Tibial nerve (tissue), 4 donors: ENCODE data around the gene LIG3.

Experiments
- CTCF ChIP-seq, 5 experiments: fragments of 200-600 bp in 3 of 5; fragments of 450-650 bp in 2 of 5; sonication (generic) in 3 of 5; IDR thresholded peaks; one replicate each; pipeline ENCODE4 v1.5.1; 2016 to 2019; ENCODE audit warnings: antibody characterized with exemption in 5 of 5, mild to moderate bottlenecking in 3 of 5, moderate library complexity in 2 of 5
- EP300 ChIP-seq, 2 donors: sonication (generic); formaldehyde crosslinking; IDR thresholded peaks; one replicate each; pipeline ENCODE4 v1.6.1; 2017; ENCODE audit warnings: antibody characterized with exemption in 2 of 2, mild to moderate bottlenecking in 1 of 2
- POLR2A ChIP-seq, 2 donors: fragments of 450-650 bp; IDR thresholded peaks; one replicate each; pipeline ENCODE4 v1.6.1; 2017; ENCODE audit warnings: antibody characterized with exemption in 2 of 2, mild to moderate bottlenecking in 2 of 2, moderate library complexity in 2 of 2

GRCh38 chr17:35018814-35019213 lies 38.5 kb downstream of the LIG3 start:
- TF ChIP-seq CTCF (IDR thresholded peaks at IDR 0.05) (no peak), EP300 (IDR thresholded peaks at IDR 0.05) (no peak), POLR2A (IDR thresholded peaks at IDR 0.05) (no peak)
